ENCODE results near the gene CCDC198.

DNA sequence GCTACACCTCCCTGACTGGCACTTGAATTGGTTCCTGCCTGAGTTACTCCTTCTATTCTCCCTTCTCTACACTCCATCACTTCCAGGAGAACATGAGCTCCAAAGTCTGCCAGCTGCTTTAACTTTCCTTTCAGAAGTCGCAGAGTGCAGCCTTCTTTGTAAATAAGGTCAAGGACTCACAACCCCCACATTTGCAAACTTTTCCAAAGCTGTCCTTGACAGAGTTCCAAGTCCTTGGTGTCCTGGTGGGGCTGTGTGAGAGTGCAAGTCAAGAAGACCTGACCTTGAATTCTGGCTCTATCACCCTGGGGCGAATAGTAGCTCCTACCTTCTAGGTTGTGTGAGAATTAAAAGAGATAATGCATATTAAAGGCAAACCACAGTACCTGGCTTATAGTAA, 15.6 kb downstream of the CCDC198 start:
- TF ChIP-seq FOXA1 (IDR thresholded peaks at IDR 0.05) (no peak), ELF4 (IDR thresholded peaks at IDR 0.05) (no peak)

All from HEK293T (cell line).